ENCODE data around the gene CHSY3.

CHSY3 gene

DNA sequence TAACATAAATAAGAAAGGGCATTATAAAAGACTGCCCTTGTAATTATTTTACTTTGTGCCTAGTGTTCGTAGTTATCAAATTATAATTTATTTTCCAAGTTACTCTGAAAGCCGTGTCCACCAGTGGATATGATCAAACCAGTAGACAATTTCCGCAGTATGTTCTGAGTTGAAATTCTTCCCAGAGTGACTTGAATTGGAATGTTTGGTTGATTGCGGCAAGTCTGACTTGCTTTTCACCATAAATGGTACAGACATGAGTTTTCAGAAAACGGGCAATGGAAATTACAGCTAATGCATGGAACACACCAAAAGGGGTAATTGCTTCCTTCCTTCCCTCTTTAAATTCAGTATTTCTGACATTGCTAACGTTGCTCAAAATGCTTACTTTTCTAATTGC, 56.6 kb downstream of the CHSY3 start:
- Histone ChIP-seq H3K9ac (ENCODE audit: low read length) (no peak overlapping the region), H3K9me3 (ENCODE audit: control insufficient read depth, low read length) (no peaks in the 10 kb centered on the region), H3K4me1 (ENCODE audit: control insufficient read depth, insufficient read depth, low read length) (no peaks in the 10 kb centered on the region), H3K27me3 (ENCODE audit: control insufficient read depth, insufficient read depth, low read length) (no peaks in the 10 kb centered on the region), H3K36me3 (ENCODE audit: control insufficient read depth, insufficient read depth, low read length) (no peaks in the 10 kb centered on the region), H3K4me3 (ENCODE audit: low read length) (no peak overlapping the region)

DNA sequence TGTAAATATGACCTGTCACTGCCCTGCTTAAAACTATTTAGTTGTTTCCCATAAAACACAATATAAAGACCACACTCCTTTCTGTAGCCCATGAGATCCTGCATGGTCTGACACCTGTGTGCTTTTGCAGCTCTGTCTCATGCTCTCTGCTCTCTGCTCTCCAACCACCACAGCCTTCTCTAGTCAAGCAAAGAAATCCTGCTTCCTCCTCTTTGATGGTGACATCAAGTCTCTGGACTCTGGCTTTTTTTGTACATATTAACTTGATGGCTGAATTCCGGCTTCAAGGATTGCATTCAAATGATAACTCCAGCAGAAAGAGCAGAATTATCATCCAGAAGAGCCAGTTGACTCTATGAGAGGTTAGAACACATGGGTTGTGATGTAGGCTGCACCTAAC, 58.2 kb downstream of the CHSY3 start:
- Histone ChIP-seq H3K9ac (ENCODE audit: low read length) (no peak overlapping the region), H3K36me3 (ENCODE audit: control insufficient read depth, insufficient read depth, low read length) (no peaks in the 10 kb centered on the region), H3K4me3 (ENCODE audit: low read length) (no peak overlapping the region), H3K27me3 (ENCODE audit: control insufficient read depth, insufficient read depth, low read length) (no peaks in the 10 kb centered on the region), H3K4me1 (ENCODE audit: control insufficient read depth, insufficient read depth, low read length) (no peaks in the 10 kb centered on the region), H3K9me3 (ENCODE audit: control insufficient read depth, low read length) (no peaks in the 10 kb centered on the region)

DNA sequence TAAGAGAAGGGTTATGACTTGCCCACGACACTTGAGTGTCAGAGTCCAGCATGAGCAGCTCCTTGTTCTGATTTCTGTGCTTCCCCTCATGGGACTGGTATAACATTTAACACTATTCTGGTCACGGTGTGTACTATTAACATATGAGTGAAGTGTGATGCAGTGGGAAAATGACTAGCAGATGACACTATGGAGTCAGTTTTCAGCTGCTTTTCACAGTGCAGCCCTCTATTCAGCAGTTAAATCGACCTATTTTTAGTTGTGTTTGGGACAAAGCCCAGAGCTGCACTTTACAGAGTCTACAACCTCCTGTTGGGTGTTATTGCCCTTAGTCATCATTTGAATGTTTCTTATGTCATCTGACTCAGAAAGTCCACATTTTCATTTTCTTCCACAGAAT, 59.1 kb downstream of the CHSY3 start:
- Histone ChIP-seq H3K4me3 (ENCODE audit: low read length) (no peak overlapping the region), H3K4me1 (ENCODE audit: control insufficient read depth, insufficient read depth, low read length) (no peaks in the 10 kb centered on the region), H3K27me3 (ENCODE audit: control insufficient read depth, insufficient read depth, low read length) (no peaks in the 10 kb centered on the region), H3K9ac (ENCODE audit: low read length) (no peak overlapping the region), H3K36me3 (ENCODE audit: control insufficient read depth, insufficient read depth, low read length) (no peaks in the 10 kb centered on the region), H3K9me3 (ENCODE audit: control insufficient read depth, low read length) (no peaks in the 10 kb centered on the region)

DNA sequence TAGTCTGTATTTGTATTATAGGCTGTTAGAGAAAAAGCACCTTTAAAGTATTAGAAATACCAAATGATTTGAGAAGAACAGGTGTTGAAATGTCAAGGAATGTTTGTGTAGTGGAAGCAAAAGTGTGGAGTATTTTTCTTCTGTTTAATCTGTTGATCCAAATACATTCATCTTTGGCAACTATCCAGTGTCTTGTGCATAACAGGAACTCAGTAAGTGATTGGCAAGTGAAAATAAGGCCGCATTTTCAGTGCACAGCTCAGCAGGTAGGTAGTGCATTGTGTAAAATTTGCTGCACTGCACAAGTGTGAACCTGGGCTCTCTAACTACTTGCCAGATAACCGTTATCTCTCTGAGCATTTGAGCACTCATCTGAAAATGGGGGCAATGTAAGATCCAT, 61.8 kb downstream of the CHSY3 start:
- H3K9ac ChIP-seq (ENCODE audit: low read length): no peak overlapping the region
- H3K9me3 ChIP-seq (ENCODE audit: control insufficient read depth, low read length): no peaks in the 10 kb centered on the region
- H3K36me3 ChIP-seq (ENCODE audit: control insufficient read depth, insufficient read depth, low read length): no peaks in the 10 kb centered on the region
- H3K4me1 ChIP-seq (ENCODE audit: control insufficient read depth, insufficient read depth, low read length): no peaks in the 10 kb centered on the region
- no peak overlapping the region for H3K4me3 ChIP-seq (ENCODE audit: low read length)
- no peaks in the 10 kb centered on the region for H3K27me3 ChIP-seq (ENCODE audit: control insufficient read depth, insufficient read depth, low read length)

DNA sequence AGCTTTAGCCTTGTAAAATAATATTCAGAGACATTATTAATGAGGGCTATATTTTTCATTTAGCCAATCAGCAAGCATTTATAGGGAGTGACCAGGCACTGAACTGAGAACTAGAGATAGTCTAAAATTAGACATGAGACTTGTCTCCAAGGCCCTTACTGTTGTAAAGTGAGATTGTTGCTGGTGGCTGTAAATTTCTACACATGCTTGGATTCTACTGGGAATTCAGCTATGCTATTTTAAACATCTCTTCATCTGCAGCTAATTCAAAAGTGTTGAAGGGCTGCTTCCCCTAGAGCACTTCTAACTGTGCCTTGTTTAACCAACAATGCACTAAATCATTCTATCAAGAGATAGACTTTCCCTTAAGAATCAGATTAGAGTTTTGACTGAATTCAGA, 67.4 kb downstream of the CHSY3 start:
- H3K9ac ChIP-seq (ENCODE audit: low read length): no peak overlapping the region
- no peaks in the 10 kb centered on the region for H3K4me1 ChIP-seq (ENCODE audit: control insufficient read depth, insufficient read depth, low read length)
- no peak overlapping the region for H3K4me3 ChIP-seq (ENCODE audit: low read length)
- H3K9me3 ChIP-seq (ENCODE audit: control insufficient read depth, low read length): no peaks in the 10 kb centered on the region
- no peaks in the 10 kb centered on the region for H3K36me3 ChIP-seq (ENCODE audit: control insufficient read depth, insufficient read depth, low read length)
- H3K27me3 ChIP-seq (ENCODE audit: control insufficient read depth, insufficient read depth, low read length): no peaks in the 10 kb centered on the region

DNA sequence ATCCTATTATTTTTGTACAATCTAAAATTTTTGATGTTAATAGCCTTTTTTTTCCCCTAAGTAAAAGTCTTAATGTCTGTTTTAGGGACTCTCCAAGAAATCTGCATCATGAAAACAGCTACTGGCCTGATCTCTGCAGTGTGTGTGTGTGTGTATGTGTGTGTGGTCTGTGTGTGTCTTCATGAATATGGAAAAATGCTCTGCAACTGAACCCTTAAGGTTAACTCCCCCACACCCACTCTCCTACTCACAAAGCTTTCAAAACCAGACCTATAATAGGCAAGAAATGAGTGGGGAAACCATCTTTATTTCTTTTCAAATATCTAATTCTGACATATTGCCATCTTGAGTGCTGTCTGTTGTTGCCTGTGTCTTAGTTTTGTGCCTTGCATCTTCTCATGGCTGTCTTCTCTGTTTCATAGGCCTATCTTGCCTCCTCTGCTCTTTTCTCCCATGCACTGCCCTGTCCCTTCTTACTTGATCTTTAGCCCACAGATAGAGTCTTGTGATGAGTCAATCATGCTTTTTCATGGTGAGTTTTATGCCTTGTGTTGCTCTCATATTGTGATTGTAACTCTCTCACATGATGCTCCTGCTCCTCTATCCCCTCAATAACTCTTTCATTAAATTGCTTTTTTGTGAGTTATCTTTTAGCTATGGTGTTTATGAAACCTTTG, 68.3 kb downstream of the CHSY3 start:
- H3K27me3 ChIP-seq (ENCODE audit: control insufficient read depth, insufficient read depth, low read length): no peaks in the 10 kb centered on the region
- H3K36me3 ChIP-seq (ENCODE audit: control insufficient read depth, insufficient read depth, low read length): no peaks in the 10 kb centered on the region
- H3K9me3 ChIP-seq (ENCODE audit: control insufficient read depth, low read length): no peaks in the 10 kb centered on the region
- H3K9ac ChIP-seq (ENCODE audit: low read length): no peak overlapping the region
- no peaks in the 10 kb centered on the region for H3K4me1 ChIP-seq (ENCODE audit: control insufficient read depth, insufficient read depth, low read length)
- no peak overlapping the region for H3K4me3 ChIP-seq (ENCODE audit: low read length)

DNA sequence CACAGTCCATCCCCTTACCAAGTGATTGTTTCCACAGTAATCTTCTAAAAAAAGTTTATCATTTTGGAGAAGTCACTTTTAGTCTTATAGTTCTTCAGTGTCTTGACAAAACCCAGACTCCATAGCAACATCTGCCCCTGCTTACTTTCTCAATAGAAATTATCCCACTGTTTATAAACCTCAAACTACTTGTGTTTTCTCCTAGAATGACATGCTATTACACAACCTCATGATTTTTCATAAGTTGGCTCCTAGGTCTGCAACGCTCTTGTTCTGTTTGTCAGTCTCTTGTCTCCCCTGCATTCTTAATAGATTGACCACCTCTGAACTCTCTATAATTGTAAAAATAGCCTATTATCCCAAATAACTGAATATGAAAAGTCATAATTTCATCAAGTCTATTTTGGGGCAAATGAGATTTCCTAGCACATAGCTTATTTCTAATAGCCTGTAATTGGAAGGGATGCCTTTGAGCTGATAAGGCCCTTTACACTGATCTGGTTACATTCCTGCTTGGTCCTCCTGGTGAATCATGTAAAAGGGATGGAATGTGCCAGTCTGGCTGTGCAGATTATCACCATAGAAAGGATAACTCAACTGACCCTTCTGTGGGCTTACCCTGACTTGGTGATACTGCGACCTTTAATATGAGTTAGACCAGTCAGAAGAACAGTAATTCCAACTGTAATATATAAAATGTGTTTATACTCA, 69.6 kb downstream of the CHSY3 start:
- no peaks in the 10 kb centered on the region for H3K36me3 ChIP-seq (ENCODE audit: control insufficient read depth, insufficient read depth, low read length)
- no peak overlapping the region for H3K9ac ChIP-seq (ENCODE audit: low read length)
- no peaks in the 10 kb centered on the region for H3K4me1 ChIP-seq (ENCODE audit: control insufficient read depth, insufficient read depth, low read length)
- no peaks in the 10 kb centered on the region for H3K27me3 ChIP-seq (ENCODE audit: control insufficient read depth, insufficient read depth, low read length)
- no peak overlapping the region for H3K4me3 ChIP-seq (ENCODE audit: low read length)
- no peaks in the 10 kb centered on the region for H3K9me3 ChIP-seq (ENCODE audit: control insufficient read depth, low read length)

DNA sequence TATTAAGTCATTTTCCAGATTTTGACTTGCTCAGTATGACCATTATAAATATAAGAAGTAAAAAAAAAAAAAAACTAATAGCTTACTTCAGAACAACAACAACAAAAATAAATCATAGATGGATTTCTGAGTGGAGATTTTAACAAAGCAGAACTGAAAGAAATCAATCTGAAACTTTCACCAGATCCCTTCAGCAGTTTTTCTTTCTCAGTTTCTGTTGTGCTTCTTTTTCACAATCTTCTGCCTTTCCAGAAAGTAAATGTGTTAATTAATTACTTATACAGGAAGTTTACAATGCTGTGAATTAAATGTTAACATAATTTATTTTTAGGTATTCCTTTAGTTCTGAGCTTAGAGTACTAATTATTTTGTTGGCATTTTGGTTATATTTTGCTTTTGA, 73.5 kb downstream of the CHSY3 start:
- H3K4me3 ChIP-seq (ENCODE audit: low read length): no peak overlapping the region
- H3K4me1 ChIP-seq (ENCODE audit: control insufficient read depth, insufficient read depth, low read length): no peaks in the 10 kb centered on the region
- no peak overlapping the region for H3K9ac ChIP-seq (ENCODE audit: low read length)
- no peaks in the 10 kb centered on the region for H3K9me3 ChIP-seq (ENCODE audit: control insufficient read depth, low read length)
- H3K36me3 ChIP-seq (ENCODE audit: control insufficient read depth, insufficient read depth, low read length): no peaks in the 10 kb centered on the region
- no peaks in the 10 kb centered on the region for H3K27me3 ChIP-seq (ENCODE audit: control insufficient read depth, insufficient read depth, low read length)

DNA sequence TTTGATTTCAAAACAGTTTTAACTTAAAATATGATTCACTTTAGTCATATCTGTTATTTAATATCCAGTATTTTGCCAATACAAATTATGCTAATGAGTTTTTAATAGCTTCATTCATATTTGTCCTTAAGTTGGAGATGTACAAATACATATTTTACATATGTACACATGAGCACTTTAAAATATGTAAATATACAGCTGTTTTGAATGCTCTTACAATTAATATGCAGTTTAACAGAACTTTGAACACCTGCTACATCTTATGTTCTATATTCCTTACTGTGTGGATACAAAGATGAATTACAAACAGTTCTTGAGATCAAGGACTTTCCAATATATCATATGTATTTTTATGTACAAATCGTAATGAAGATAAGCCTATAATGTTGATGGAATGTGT, 74.0 kb downstream of the CHSY3 start:
- Histone ChIP-seq H3K9ac (ENCODE audit: low read length) (no peak overlapping the region), H3K27me3 (ENCODE audit: control insufficient read depth, insufficient read depth, low read length) (no peaks in the 10 kb centered on the region), H3K4me3 (ENCODE audit: low read length) (no peak overlapping the region), H3K9me3 (ENCODE audit: control insufficient read depth, low read length) (no peaks in the 10 kb centered on the region), H3K4me1 (ENCODE audit: control insufficient read depth, insufficient read depth, low read length) (no peaks in the 10 kb centered on the region), H3K36me3 (ENCODE audit: control insufficient read depth, insufficient read depth, low read length) (no peaks in the 10 kb centered on the region)

DNA sequence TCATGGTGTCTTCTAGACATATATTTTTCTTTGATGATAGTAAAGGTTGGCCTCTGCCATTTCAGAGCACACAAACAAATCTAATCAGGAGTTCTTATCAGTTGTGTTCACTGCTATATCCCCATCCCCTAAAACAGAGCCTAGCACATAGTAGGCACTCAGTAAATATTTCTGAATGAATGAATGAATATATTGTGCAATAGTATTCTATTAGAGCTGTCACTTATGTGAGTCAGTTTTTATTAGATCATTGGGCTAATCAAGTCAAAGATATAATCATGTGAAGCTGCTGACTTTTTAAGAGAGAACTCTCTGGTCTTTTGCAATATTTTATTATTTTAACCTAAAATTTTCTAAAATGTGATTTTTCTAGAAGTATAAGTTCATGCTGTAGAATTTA, 84.2 kb downstream of the CHSY3 start:
- Histone ChIP-seq H3K9ac (ENCODE audit: low read length) (no peak overlapping the region), H3K27me3 (ENCODE audit: control insufficient read depth, insufficient read depth, low read length) (no peaks in the 10 kb centered on the region), H3K36me3 (ENCODE audit: control insufficient read depth, insufficient read depth, low read length) (no peaks in the 10 kb centered on the region), H3K9me3 (ENCODE audit: control insufficient read depth, low read length) (no peaks in the 10 kb centered on the region), H3K4me1 (ENCODE audit: control insufficient read depth, insufficient read depth, low read length) (no peaks in the 10 kb centered on the region), H3K4me3 (ENCODE audit: low read length) (no peak overlapping the region)

DNA sequence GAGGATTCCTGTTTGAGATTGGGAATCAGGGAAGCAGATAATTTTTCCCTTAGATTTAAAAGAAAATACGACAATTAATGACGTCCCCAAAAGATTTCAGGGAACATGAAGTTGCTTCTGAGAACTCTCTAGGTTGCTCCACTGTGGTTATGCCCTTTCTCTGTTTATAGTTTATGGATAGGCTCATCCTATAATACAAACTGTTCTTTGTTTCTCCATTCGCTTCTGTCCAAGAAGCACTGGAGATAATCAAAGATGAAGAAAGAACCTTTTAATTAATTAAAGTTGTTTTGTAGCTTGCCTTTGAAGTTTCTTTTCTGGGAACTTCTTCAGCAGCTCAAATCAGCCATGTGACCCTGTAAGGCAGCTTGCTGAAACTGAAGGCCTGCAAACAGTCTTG, 87.5 kb downstream of the CHSY3 start:
- Histone ChIP-seq H3K4me3 (ENCODE audit: low read length) (no peak overlapping the region), H3K4me1 (ENCODE audit: control insufficient read depth, insufficient read depth, low read length) (no peaks in the 10 kb centered on the region)

DNA sequence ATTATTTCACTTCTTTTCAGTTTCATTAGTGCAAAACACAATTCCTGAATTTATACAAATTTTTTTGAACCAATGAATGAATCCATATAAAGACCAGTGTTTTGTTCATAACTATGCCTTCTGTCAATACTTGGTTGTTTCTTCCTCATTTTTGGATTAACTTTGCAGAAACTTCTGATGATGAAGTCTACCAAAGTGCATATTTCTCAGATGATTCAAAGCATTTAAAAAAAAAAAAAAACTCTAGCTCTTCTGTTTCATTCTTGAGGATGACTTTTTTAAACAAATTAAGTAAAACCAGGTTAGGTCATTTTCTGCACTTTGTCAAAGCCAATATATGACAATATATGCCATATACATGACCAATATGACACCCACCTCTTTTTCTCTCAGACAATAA, 92.6 kb downstream of the CHSY3 start:
- Histone ChIP-seq H3K27me3 (ENCODE audit: control insufficient read depth, insufficient read depth, low read length) (no peaks in the 10 kb centered on the region), H3K36me3 (ENCODE audit: control insufficient read depth, insufficient read depth, low read length) (no peaks in the 10 kb centered on the region), H3K9ac (ENCODE audit: low read length) (no peak overlapping the region), H3K9me3 (ENCODE audit: control insufficient read depth, low read length) (no peaks in the 10 kb centered on the region), H3K4me3 (ENCODE audit: low read length) (no peak overlapping the region), H3K4me1 (ENCODE audit: control insufficient read depth, insufficient read depth, low read length) (no peaks in the 10 kb centered on the region)

More for the DNA sequence above, 87.5 kb downstream of the CHSY3 start:
- Histone ChIP-seq H3K9ac (ENCODE audit: low read length) (no peak overlapping the region), H3K27me3 (ENCODE audit: control insufficient read depth, insufficient read depth, low read length) (no peaks in the 10 kb centered on the region), H3K9me3 (ENCODE audit: control insufficient read depth, low read length) (no peaks in the 10 kb centered on the region), H3K36me3 (ENCODE audit: control insufficient read depth, insufficient read depth, low read length) (no peaks in the 10 kb centered on the region)
